ENCODE data around the gene MRPL38. TPM values are rescaled to one million over a fixed set of nuclear protein-coding genes. Genes with fewer than 3 reads are reported as not detected.

MRPL38 gene
- total RNA-seq, 1 experiment from 2014 or later: 219 TPM

GRCh38 chr17:75891022-75891604 lies 13.6 kb downstream of the MRPL38 start:
- no peaks in the 10 kb centered on the region for H4K20me1 ChIP-seq (ENCODE audit: insufficient read depth)
- H3K27me3 ChIP-seq (ENCODE audit: insufficient read depth, low read length): no peaks in the 10 kb centered on the region
- TF ChIP-seq TCF7L2 (IDR thresholded peaks at IDR 0.05; ENCODE audit: borderline replicate concordance, extremely low read depth, insufficient read depth, insufficient read length): no peak
- no peak for TF ChIP-seq SP1 (IDR thresholded peaks at IDR 0.05; ENCODE audit: low read depth)
- no peak for TF ChIP-seq RAD21 (IDR thresholded peaks at IDR 0.05; ENCODE audit: low read depth)
- TF ChIP-seq ELF1 (IDR thresholded peaks at IDR 0.05; ENCODE audit: borderline replicate concordance, low read depth): no peak
- TF ChIP-seq JUND (IDR thresholded peaks at IDR 0.05): no peak
- TF ChIP-seq CEBPB (IDR thresholded peaks at IDR 0.05; ENCODE audit: low read depth): no peak
- H3K27ac ChIP-seq (ENCODE audit: low read depth, low read length): no peak overlapping the region
- no peaks in the 10 kb centered on the region for H3K9me3 ChIP-seq (ENCODE audit: control insufficient read depth in 1 of 2, insufficient read depth in 1 of 2, low read depth in 1 of 2, low read length in 2 of 2)
- ChIA-PET RAD21 (ENCODE audit: low non-redundant PET in 1 of 2, low total read pairs in 2 of 2, uncharacterized antibody in 2 of 2, unreplicated experiment in 2 of 2) (interaction anchor here in 1 of 2 experiments (0.6 kb wide), 1 partner anchor 11 kb away, joined by 3 read pairs; no protein-coding TSS in a partner anchor), POLR2A (interaction anchor here (3.4 kb wide), 1 partner anchor 12 kb away, joined by 15 read pairs; the partner anchor contains the start of gene TRIM47), CTCF (no interaction called here)
- no peak overlapping the region for H3K4me3 ChIP-seq (replicated peaks in 1 of 2; ENCODE audit: low read depth in 1 of 2, low read length in 2 of 2)
- H3K9me2 ChIP-seq (ENCODE audit: insufficient read depth): no peaks in the 10 kb centered on the region
- DNase-seq (ENCODE audit: low read depth, low spot score) (no peak), ATAC-seq (no peak)
- BruUV-seq (replicated peaks): no TSS peak
- peaks cover 22% of the 10 kb centered on the region; the same call in 1 of the 2 replicates for H3K79me2 ChIP-seq (ENCODE audit: insufficient read depth, low read length)
- intact Hi-C loops (cut with micrococcal nuclease): no loop called here
- H2AFZ ChIP-seq (ENCODE audit: low read depth, low read length, poor library complexity, severe bottlenecking): no peak overlapping the region
- no peak overlapping the region for H3K9ac ChIP-seq (ENCODE audit: low read length)
- H3K4me2 ChIP-seq (ENCODE audit: low read length): no peak overlapping the region
- peaks cover 15 to 33% of the 10 kb centered on the region in 2 experiments for H3K4me1 ChIP-seq (ENCODE audit: control insufficient read depth in 1 of 2, insufficient read depth in 2 of 2, low read length in 2 of 2)
- H3K36me3 ChIP-seq (ENCODE audit: control insufficient read depth in 1 of 2, insufficient read depth in 2 of 2, low read length in 2 of 2): no peaks in the 10 kb centered on the region

- H3K4me3 ChIP-seq (replicated peaks in 1 of 2; ENCODE audit: low read depth in 1 of 2, low read length in 2 of 2): no peak overlapping the region
- H3K79me2 ChIP-seq (ENCODE audit: insufficient read depth, low read length): peaks cover 6% of the 10 kb centered on the region; the same call in 1 of the 2 replicates
- CTCF ChIA-PET: interaction anchor here (0.7 kb wide), 2 partner anchors 30 to 34 kb away, joined by 3 to 4 read pairs; partner anchors contain the start of gene WBP2
- intact Hi-C loops (cut with micrococcal nuclease): no loop called here
- peaks cover 7 to 20% of the 10 kb centered on the region in 2 experiments for H3K4me1 ChIP-seq (ENCODE audit: control insufficient read depth in 1 of 2, insufficient read depth in 2 of 2, low read length in 2 of 2)
- peak; percentile 63 for ATAC-seq
- H2AFZ ChIP-seq (ENCODE audit: low read depth, low read length, poor library complexity, severe bottlenecking): no peak overlapping the region
- H3K27me3 ChIP-seq (ENCODE audit: insufficient read depth, low read length): no peaks in the 10 kb centered on the region
- no peak for TF ChIP-seq JUND (IDR thresholded peaks at IDR 0.05)
- TF ChIP-seq ZBTB33 (IDR thresholded peaks at IDR 0.05; ENCODE audit: extremely low read depth, insufficient replicate concordance, low read length): no peak
- no peaks in the 10 kb centered on the region for H3K9me3 ChIP-seq (ENCODE audit: control insufficient read depth in 1 of 2, insufficient read depth in 1 of 2, low read depth in 1 of 2, low read length in 2 of 2)
- H3K9me2 ChIP-seq (ENCODE audit: insufficient read depth): no peaks in the 10 kb centered on the region
- no peak overlapping the region for H3K9ac ChIP-seq (ENCODE audit: low read length)
- H3K4me2 ChIP-seq (ENCODE audit: low read length): no peak overlapping the region; the same call in 1 of the 2 replicates
- RAD21 ChIA-PET (ENCODE audit: low non-redundant PET in 1 of 2, low total read pairs in 2 of 2, uncharacterized antibody in 2 of 2, unreplicated experiment in 2 of 2): interaction anchor here in 1 of 2 experiments (0.5 kb wide), 1 partner anchor 11 kb away, joined by 3 read pairs; the partner anchor contains the start of gene TRIM47
- H3K36me3 ChIP-seq (ENCODE audit: control insufficient read depth in 1 of 2, insufficient read depth in 2 of 2, low read length in 2 of 2): no peaks in the 10 kb centered on the region
- TSS peak; percentile 58 for BruUV-seq (replicated peaks)
- DNase-seq (ENCODE audit: low read depth, low spot score): no peak
- H4K20me1 ChIP-seq (ENCODE audit: insufficient read depth): no peaks in the 10 kb centered on the region
- POLR2A ChIA-PET: interaction anchor here (0.6 to 3.4 kb wide), 7 partner anchors 10 to 733 kb away, joined by 3 to 15 read pairs (median 4); partner anchors contain the start of genes ACOX1, TEN1 and TRIM47
- no peak overlapping the region for H3K27ac ChIP-seq (ENCODE audit: low read depth, low read length)
Measured at GRCh38 chr17:75889454-75889853, 15.2 kb downstream of the MRPL38 start.
